Retinal pigment epithelial cell (primary cell): ENCODE results near the gene PDE4A.

Experiments used
- DNase-seq: peaks from one replicate; pipeline ENCODE4 v3.0.0-alpha.2; 2010; ENCODE audit warnings: low read depth
- H3K4me3 ChIP-seq: 2 replicates; pipeline ENCODE4 v1.5.1; 2011; ENCODE audit warnings: mild to moderate bottlenecking, low read length, control low read depth, moderate library complexity
- CTCF ChIP-seq: conservative IDR thresholded peaks from 2 replicates; pipeline ENCODE4 v1.5.1; 2011; ENCODE audit warnings: low read depth, low read length, control low read depth, inconsistent platforms

The PDE4A gene

GRCh38 chr19:10442698-10443097 lies 22.4 kb downstream of the PDE4A start:
- DNase-seq = no peak
- H3K4me3 ChIP-seq = no peak overlapping the region
- no peak for TF ChIP-seq CTCF

DNA sequence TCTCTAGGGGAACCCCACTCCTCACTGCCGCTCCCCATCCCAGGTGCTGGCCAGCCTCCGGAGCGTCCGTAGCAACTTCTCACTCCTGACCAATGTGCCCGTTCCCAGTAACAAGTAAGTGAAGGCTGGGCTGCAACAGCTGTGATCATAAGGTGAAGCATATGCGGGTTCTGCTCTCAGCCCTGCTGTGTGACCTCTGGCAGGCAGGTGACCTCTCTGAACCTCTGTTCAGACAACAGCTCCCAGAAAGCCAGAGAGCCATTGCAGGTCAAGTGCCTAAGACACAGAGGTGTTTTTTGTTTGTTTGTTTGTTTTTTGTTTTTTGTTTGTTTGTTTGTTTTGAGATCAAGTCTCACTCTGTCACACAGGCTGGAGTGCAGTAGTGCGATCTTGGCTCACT lies 28.7 kb downstream of the PDE4A start:
- DNase-seq = no peak
- TF ChIP-seq CTCF = no peak
- H3K4me3 ChIP-seq = no peak overlapping the region

DNA sequence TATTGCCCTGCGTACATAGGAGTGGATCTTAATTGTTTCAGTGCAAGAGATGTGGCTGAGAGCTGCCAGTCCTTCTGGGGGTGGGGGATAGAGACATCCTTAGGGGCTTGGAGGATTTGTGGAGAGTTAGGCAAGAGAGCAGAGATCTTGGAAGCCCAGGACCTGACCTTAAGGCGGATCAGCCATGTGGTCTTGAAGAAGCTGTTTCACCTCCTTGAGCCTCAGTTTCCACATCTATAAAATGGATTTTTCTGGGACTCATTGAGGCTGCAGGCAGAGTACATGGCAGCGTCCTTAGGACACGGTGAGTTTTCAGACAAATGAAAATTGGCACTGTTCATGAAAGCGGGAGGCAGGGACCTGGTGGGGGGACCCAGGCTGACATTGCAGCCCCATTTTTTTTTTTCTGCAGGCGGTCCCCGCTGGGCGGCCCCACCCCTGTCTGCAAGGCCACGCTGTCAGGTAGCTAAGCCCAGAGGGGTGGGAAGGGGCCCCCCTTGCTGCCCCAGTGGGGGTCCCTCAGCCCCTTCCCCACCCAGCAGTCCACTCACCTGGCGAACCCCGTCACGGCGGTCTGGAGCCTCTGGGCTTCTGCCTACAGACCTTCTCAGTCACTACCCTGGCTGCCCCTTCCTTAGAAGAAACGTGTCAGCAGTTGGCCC lies 30.0 kb downstream of the PDE4A start:
- H3K4me3 ChIP-seq = no peak overlapping the region
- no peak for DNase-seq
- TF ChIP-seq CTCF = no peak

- TF ChIP-seq CTCF = no peak
- no peak overlapping the region for H3K4me3 ChIP-seq
- no peak for DNase-seq
These were observed 30.7 kb downstream of the PDE4A start for GRCh38 chr19:10450853-10451609.

DNA sequence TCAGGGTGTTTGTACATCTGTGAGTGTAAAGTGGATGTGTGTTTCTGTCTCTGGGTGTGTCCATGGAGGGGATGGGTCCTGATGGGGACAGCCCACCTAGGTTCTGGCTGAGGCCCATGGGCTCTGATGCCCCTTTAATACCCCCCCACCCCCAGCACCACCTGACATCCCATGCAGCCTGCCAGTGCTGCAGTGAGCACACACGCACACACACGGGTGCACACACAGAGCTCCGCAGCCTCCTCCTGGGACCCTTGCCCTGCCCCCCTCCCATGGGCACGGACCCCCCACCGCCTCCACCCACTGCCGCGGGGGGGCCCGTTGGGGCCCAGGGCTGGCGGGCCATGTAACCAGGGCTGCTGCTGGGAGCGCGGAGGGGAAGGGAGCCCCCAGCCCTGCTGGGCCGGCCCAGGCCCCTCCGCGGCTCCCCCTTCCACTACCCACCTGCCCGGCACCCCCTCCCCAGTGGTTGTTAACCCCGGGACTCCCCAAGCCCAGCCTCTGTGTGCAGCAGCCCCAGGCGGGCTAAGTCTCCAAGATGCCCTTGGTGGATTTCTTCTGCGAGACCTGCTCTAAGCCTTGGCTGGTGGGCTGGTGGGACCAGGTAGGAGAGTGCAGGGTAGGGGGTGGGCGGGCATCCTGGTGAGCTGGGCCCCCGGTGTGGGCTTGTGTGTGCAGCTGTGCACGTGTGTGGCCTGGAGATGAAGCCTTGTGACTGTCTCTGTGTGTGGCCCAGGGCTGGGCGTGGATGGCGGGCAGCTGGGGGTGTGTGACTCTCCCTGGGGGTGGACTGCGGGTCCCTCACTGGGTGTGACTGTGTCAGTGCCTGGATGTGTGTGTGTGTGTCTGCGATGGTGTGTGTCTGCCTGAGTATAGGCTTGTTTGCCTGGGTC lies 32.6 kb downstream of the PDE4A start:
- TF ChIP-seq CTCF = no peak
- H3K4me3 ChIP-seq = no peak overlapping the region
- no peak for DNase-seq

DNA sequence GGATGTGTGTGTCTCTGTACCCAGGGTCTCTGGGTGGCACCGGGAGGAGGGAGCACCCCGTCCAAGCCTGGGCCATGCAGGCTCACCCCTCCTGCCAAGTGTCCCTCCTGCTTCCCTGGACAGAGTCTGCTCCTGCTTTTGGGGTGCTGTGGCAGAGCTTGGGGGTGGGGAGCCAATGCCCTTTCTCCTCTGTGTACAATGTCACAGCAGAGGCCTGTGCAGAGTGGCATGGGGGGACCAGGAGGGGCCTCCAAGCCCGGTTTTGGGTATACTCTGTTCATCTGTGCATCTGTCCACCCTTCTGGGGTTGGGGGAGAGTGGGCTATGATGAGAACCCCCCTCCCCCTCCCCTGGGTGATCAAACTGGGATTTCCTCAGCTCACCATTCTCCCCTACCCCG lies 33.5 kb downstream of the PDE4A start:
- no peak overlapping the region for H3K4me3 ChIP-seq
- no peak for TF ChIP-seq CTCF
- DNase-seq = no peak
